ENCODE results near the gene LKAAEAR1.

Gene LKAAEAR1

DNA sequence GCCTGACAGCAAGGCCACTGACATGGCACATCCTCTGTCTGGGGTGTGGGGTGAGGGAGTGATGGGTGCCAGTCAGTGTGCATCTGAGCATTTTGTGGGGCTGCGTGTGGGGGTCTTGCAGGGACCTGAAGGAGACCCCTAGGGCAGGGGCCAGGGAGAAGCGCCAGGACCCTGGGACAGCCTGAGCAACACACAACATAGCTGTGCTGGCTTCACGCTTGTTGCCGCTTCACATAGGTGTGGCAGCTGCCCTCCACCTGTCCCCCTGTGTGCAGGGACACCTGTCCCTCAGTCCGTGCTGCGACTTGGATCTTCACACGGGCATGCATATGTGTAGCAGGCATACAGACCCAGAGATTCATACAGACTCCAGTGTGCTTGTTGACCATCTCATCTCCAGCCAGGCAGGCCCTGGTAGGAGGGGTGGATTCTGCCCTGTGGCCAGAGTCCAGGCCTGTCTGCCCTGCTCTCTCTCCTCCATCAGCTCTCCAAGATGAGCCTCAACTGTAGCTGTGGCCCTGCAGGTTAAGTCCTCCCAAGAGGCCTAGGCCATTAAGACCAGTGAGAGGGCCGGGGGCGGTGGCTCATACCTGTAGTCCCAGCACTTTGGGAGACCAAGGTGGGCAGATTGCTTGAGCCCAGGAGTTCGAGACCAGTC is 26.3 kb upstream of the LKAAEAR1 start:
- TF ChIP-seq, protein P1, sequence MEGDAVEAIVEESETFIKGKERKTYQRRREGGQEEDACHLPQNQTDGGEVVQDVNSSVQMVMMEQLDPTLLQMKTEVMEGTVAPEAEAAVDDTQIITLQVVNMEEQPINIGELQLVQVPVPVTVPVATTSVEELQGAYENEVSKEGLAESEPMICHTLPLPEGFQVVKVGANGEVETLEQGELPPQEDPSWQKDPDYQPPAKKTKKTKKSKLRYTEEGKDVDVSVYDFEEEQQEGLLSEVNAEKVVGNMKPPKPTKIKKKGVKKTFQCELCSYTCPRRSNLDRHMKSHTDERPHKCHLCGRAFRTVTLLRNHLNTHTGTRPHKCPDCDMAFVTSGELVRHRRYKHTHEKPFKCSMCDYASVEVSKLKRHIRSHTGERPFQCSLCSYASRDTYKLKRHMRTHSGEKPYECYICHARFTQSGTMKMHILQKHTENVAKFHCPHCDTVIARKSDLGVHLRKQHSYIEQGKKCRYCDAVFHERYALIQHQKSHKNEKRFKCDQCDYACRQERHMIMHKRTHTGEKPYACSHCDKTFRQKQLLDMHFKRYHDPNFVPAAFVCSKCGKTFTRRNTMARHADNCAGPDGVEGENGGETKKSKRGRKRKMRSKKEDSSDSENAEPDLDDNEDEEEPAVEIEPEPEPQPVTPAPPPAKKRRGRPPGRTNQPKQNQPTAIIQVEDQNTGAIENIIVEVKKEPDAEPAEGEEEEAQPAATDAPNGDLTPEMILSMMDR (IDR thresholded peaks at IDR 0.05; ENCODE audit: extremely low read depth, insufficient read depth, missing control alignments) = no peak
- DNase-seq (ENCODE audit: low spot score) = no peak
- in situ Hi-C loops (cut with MboI; ENCODE audit: low pct_unique_long_range_greater_than_20kb, low sequenced_read_pairs, unreplicated experiment) = no loop called here

DNA sequence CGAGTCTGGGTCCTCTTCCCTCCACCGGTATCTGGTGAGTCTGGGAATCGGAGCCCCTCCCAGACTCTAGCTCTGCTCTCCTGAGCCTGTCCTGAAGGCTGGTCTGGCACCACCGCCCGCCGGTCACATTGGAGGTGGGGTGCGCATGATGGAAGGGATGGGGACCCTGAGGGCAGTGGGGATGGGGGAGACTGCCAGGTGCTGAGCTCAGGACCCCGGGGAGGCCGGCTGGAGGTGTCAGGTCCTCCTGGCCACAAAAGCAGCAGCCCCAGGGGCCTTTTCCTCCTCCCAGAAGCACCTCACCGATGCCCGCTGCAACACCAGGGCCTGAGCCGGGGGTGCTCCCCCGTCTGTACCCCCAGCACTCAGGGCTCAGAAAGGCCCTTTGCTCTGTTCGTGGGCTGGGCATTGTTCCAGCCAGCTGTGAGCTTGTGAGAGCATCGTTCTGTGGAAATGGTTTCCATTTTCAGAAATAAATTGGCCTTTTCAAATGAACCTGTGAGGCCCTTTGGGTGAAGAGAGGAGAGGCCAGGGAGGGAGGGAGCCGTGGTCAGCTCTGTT is 25.7 kb upstream of the LKAAEAR1 start:
- in situ Hi-C loops (cut with MboI; ENCODE audit: low pct_unique_long_range_greater_than_20kb, low sequenced_read_pairs, unreplicated experiment) = no loop called here
- TF ChIP-seq, protein P1 (IDR thresholded peaks at IDR 0.05; ENCODE audit: extremely low read depth, insufficient read depth, missing control alignments) = no peak
- no peak for DNase-seq (ENCODE audit: low spot score)

DNA sequence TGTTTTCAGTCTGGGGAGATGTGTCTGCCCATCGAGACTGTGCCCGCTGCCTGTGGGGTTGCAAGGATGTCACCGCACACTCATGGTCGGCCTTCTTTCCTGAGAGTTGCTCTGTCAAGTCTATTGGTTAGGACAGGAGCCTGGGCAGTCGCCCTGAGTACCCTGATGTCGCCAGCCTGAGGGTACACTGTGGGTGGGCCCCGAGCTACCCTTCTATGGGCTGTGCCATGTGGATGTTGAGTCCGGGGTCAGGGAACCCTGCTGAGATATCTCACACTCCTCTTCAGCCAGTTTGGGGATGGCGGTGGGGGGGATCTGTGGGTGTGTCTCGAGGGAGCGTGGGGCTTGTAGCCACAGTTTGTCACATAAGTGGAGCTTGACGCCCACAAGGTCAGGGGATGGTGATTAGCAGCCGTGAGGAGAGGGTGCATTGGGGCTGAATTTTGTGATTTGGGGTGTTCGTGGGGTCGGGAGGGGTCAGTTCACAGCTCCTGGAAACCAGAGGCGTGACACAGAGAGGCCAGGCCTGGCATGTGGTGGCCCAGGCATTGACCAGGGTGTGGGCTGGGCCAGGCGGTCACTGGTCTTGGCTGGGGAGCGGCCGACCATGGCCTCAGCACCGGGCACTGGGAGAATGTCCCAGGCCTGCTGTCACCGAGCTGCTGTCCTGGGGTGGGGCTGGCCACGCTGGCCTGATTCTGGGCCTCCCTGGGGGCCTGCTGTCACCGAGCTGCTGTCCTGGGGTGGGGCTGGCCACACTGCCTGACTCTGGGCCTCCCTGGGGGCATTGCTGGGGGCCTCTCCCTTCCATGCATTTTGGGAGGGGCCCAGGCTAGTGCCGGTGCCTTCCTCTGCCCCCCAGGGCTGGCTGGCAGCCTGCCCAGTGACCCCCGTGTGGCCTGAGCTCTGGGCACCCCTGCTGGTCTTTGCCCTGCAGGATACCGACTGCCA is 24.8 kb upstream of the LKAAEAR1 start:
- in situ Hi-C loops (cut with MboI; ENCODE audit: low pct_unique_long_range_greater_than_20kb, low sequenced_read_pairs, unreplicated experiment) = no loop called here
- no peak for DNase-seq (ENCODE audit: low spot score)
- TF ChIP-seq, protein P1 (IDR thresholded peaks at IDR 0.05; ENCODE audit: extremely low read depth, insufficient read depth, missing control alignments) = no peak

DNA sequence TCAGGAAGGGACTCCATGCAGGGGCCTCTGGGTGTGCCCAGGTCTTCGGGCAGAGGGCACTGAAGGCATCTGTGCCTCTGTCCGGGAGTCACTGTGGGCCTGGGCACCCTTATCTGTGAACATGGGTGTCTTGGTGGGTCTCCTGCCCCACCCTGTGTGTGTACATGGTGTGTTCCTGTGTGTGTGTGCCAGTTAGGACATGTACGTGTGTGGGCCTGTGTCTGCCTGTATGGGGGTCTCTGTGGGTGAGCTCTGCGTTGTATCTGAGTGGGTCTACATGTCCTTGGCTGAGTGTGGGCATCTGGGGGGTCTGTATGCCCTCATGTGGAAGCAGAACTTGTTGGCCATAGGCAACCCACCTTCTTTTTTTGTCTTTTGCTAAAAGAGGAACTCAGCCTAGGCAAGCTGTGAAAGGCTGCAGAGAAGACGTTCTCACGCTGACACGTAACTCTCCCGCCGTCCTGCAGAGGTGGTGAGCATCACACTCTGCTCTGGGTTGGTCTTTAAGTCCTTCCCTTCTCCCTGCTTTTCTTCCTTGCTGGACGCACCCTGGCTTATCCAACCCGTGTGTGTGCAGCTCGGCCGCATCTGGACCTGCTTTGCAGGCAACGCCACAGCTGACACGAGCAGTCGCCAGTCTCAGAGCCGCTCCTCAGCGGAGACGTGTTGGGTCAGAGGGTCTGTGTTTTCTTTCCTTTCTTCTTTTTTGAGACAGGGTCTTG is 23.7 kb upstream of the LKAAEAR1 start:
- in situ Hi-C loops (cut with MboI; ENCODE audit: low pct_unique_long_range_greater_than_20kb, low sequenced_read_pairs, unreplicated experiment) = no loop called here
- TF ChIP-seq, protein P1 (IDR thresholded peaks at IDR 0.05; ENCODE audit: extremely low read depth, insufficient read depth, missing control alignments) = no peak
- DNase-seq (ENCODE audit: low spot score) = no peak

DNA sequence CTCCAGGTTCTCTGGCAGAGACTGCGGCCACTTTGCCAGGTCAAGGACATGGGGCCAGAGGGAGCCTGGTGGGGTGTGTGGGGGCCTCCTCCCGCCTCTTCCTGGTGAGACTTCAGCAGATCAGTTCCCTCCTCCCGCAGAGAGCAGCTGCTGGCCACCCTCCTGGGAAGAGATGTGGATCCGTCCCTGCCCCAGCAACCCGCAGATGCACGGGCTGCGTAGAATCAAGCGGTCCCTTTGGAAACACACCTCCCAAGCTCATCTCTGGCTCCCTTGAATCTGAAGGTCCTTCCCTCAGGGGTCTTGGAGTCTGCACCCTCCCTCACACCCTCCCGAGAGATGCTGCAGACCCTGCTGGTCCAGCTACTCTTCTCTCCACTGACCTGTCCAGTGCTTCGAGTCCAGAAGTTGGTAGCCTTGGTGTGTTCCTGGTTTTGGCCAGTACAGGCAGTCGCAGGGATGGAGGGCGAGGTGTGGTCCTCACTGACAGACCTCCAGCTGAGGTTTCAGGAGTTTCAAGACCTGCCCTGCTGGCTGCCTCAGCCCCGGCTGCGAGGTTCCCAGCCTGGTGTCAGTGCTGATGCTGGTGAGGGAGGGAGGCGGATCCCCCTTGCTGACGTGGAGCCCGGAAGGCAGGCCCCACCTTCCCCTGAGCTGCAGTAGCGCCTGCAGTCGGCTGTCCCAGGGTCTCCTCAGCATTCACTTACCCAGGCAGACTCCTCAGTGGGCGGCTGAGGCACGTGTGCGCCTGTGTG is 23.0 kb upstream of the LKAAEAR1 start, which contains the start of gene NPBWR2:
TSS of gene NPBWR2 (minus strand) at position 585 of the 755 bp plus-strand sequence. CDS start 734 bp downstream, outside the sequence.
- in situ Hi-C loops (cut with MboI; ENCODE audit: low pct_unique_long_range_greater_than_20kb, low sequenced_read_pairs, unreplicated experiment) = no loop called here
- TF ChIP-seq, protein P1 (IDR thresholded peaks at IDR 0.05; ENCODE audit: extremely low read depth, insufficient read depth, missing control alignments) = no peak
- no peak for DNase-seq (ENCODE audit: low spot score)

All from GM13977 (cell line).